Liver (tissue), 3 donors: ENCODE measurements around the gene UNC5B.

Source experiments
- GABPA ChIP-seq, 2 donors: IDR thresholded peaks in 1 of 2; conservative IDR thresholded peaks in 1 of 2; 2 replicates each; pipeline ENCODE4 v1.6.1; 2016; ENCODE audit warnings: antibody characterized with exemption in 2 of 2, mild to moderate bottlenecking in 1 of 2, moderate library complexity in 1 of 2
- SP1 ChIP-seq: IDR thresholded peaks from 2 replicates; pipeline ENCODE4 v1.6.1; 2018; ENCODE audit warnings: antibody characterized with exemption, mild to moderate bottlenecking
- TAF1 ChIP-seq: conservative IDR thresholded peaks from 2 replicates; pipeline ENCODE4 v1.6.1; 2016; ENCODE audit warnings: antibody characterized with exemption, mild to moderate bottlenecking
- TF ChIP-seq, protein P1 (sequence below): fragments of 150-350 bp; IDR thresholded peaks from 2 replicates; pipeline ENCODE4 v1.5.1; 2017; ENCODE audit warnings: improper control_type of control experiment, low read depth, low read length; ENCODE audit not compliant: missing input control
- donor health status: healthy.
- donor health status: healthy.

DNA sequence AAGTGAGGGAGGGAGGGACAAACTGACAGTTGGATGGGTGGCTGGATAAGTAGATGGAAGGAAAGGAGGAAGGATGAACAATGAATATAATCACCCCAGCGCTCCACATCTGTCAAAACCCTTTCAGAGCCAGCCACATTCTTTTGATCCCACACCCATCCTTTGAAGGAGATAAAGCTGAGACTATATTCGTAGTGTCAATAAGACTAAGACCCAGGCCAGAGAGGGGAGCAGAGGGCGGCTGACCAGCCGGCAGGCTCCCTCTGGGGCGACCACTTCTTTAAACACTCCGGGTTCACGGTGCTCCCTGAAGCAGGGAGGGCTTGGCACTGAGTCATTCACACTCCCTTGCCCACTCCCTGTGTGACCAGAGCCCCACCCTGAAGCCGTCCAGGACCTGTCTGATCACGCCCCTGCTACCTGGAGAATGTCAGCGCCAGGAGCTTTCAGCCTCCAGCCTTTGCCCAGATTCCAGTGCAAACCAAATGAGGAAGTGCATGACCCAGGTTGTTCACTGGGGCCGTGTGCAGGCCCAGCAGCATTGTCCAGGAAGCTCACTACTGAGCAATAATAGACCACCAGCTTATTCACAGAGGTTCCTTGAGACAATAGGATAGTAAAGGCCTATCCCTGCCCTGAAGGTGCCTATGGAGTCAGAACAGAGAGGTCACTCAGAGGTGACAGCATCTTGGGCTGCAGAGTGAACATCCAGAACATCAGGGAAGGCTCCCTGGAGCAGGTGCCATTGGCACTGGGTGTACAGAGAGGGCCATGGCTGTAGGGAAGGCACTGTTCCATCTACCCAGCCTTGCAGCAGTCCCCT lies 34.4 kb downstream of the UNC5B start:
- TF ChIP-seq, protein P1, sequence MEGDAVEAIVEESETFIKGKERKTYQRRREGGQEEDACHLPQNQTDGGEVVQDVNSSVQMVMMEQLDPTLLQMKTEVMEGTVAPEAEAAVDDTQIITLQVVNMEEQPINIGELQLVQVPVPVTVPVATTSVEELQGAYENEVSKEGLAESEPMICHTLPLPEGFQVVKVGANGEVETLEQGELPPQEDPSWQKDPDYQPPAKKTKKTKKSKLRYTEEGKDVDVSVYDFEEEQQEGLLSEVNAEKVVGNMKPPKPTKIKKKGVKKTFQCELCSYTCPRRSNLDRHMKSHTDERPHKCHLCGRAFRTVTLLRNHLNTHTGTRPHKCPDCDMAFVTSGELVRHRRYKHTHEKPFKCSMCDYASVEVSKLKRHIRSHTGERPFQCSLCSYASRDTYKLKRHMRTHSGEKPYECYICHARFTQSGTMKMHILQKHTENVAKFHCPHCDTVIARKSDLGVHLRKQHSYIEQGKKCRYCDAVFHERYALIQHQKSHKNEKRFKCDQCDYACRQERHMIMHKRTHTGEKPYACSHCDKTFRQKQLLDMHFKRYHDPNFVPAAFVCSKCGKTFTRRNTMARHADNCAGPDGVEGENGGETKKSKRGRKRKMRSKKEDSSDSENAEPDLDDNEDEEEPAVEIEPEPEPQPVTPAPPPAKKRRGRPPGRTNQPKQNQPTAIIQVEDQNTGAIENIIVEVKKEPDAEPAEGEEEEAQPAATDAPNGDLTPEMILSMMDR: no peak
- no peak for TF ChIP-seq SP1
- TF ChIP-seq GABPA (IDR thresholded peaks at IDR 0.05 in 1 of 2, conservative IDR thresholded peaks at IDR 0.05 in 1 of 2): no peak
- TF ChIP-seq TAF1: no peak
